HG03521 (cell line): ENCODE measurements around the gene ZBTB7C.

Experiments used
- ATAC-seq: cut with Tn5 transposase; IDR thresholded peaks from one replicate; pipeline ENCODE4 v1.9.1; 2021; ENCODE audit warnings: mild to moderate bottlenecking, moderate library complexity; ENCODE audit not compliant: unreplicated experiment

The ZBTB7C gene

DNA sequence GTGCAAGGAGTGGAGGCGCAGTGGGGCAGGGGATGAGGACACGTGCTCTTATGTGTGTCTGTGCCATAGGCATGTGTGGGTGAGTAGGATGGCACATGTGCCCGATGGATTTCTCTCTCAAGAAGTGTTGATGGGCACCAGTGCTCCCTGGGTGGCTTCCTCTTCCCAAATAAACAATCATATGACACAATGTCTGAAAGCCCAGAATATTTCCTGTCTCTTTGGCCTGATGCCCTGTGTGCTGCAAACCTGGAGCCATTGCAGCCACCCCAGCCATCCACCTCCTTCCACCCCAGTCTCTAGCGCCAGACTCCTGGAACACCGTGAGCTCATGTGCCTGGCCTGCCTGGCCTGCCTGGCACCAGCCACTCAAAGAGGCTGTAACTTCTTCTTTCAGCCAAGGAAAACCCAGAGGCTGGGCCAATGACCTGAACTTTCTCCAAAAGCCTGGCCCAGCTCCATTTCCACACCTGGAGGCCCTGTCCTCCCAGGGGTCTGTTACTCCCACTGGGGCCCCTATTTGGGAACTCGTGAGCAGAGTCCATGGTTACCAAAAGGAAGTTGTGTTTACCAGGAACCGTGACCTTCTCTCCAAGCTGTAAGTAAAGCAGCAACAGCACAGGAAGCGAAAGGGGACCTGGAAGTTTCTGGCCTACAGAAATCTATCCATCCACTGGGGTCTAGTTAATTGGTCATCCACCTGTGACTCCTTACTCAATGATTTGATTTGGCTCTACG, 9.5 kb upstream of the ZBTB7C start:
- ATAC-seq, result no peak

DNA sequence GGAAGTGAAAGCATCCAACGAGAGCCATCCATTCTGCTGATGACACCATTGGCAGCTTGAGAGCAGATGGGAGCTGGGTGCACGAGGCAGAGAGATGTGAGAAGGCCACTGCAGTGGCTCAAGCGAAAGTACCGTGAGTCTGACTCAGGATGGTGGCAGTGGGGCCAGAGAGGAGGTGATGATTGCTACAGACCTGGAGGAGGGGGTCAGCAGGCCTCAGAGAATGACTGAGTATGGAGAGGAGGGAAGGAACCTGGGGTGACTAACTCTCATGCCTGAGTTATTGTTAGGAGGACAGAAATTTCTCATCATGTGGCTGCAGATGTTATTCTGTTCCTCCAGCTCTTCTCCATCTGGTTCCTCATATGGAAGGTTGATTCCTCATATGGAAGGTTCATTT, 8.8 kb upstream of the ZBTB7C start:
- no peak for ATAC-seq

DNA sequence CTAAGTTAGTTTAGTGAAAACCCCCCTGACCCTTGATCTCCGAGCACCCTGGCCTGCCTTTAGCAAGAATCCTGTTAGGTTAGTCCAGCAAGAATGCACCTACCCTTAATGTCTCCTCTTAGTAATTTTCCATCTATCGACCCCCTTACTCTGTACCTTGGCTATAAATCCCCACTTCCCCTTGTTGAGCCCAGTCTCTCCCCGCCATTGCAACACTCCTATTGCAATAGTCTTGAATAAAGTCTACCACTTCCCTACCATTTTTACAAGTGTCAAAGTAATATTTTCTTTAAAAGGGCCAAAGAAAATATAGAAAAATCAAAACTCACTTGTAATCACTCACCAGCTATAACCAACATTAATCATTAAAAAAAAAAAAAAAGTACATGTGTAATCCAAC, 4.2 kb upstream of the ZBTB7C start:
- no peak for ATAC-seq

DNA sequence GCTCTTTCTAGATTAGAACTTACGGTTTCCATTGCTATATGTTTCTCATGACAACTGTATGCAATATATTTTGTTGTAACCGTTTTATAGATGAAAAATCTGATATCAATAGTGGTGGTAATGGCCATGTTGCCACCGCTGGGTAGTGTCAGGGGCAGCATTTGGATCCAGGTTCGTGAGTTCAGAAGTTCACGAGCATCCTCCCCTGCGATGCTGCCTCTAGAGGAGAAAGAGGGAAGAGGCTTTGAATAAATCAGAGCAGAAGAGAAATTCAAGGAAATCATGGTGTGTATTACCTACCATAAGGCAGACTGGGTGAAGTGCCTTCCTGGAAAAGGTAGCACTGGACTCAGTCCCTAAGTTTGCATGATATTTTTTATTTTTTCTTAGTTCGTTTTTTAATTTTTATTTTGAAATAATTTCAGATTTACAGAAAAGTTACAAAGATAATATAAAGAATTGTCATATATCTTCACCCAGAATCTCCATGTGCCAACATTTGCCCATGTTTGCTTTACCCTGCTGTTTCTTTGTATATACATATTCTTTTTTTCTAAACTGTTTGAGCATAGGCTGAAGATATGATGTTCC, 3.3 kb upstream of the ZBTB7C start:
- ATAC-seq, result no peak

DNA sequence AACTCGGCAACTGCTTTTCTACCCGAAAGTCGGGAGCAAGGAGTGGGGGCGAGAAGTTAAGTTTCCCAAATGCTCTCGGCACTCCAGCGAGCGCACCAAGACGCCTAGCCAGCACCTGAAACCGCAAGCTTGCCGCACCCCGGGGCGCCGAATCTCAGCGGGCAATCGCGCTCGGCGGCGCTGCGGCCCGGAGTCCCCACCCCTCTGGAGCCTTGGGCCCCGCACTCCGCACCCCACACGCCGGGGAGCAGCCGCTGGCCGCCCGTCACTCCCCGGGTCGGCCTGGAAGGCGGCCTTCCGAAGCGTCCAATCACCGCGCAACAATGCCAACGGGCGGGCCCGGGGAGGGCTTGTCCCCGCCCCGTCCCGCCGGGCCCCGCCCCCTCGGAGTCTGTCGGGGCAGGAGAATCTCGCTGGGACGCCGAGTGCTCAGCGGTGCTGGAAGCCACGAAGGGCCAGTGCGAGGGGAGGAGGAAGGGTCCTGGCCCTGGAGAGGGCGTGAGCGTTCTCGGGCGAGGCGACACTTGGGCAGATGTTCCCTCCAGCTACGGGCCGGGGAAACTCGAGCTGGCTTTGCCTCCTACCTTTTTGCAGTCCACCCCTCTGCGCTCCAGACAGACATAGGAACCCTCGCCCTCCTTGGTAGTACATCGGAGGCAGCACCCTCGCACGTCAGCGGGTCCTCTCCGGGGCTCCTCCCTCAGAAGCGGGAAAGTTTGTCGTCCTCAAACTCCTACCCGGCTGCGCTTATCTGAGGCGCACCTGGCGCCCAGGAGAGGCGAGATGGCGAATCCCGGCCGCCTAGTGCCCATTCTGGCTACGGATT, 1.1 kb upstream of the ZBTB7C start:
- peak; percentile 90 for ATAC-seq

DNA sequence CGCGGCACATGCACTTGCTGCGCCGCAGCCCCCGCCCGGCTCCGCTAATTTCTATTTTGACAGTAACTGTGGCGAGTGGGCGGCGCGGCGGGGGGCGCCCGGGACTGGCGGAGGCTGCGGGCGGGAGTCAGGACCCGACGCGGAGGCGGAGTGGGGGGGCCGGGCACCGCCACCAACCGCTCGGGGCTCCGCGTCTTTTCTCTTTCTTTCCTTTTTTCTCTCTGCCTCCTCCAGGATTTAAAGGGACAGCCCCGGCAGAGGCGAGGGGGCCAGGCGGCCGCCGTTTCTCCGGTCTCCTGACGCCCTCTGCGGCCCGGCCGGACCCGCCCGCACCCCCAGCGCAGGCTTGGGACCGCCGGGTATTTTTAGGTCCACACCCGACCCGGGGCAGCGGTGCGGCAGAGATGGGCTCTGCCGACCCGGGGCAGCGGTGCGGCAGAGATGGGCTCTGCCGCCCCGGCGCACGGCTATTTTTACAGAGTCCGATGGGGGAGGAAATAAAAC, 460 bp upstream of the ZBTB7C start:
- no peak for ATAC-seq

DNA sequence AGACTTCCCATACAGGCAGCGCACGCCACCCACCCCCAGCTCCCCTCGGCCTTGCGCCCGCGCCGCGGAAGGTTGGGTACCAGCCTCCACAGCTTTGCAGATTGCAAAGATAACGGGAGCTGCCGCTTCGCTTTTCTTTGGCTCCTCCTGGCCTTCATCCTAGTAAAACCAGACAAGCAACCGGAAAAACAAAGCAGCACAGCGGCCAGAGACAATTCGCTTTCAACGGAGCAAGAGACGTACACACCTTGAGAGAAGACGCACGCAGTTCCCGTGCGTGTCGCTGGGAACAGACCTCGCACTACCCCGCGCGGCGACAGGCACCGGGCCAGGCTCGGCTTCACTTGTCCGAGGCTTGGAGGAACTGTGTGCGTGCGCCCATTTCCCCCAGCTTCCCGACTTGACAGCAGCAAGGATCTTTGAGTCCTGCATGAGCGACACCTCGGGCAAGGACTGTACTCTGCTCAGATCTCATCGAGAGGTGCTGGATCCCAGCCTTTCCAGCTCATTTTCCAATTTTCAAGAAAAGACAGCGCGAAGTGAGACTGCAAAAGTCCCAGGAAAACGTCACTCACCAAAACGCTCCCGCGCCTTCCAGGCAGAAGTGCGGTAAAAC, 964 bp downstream of the ZBTB7C start:
- ATAC-seq, result no peak

DNA sequence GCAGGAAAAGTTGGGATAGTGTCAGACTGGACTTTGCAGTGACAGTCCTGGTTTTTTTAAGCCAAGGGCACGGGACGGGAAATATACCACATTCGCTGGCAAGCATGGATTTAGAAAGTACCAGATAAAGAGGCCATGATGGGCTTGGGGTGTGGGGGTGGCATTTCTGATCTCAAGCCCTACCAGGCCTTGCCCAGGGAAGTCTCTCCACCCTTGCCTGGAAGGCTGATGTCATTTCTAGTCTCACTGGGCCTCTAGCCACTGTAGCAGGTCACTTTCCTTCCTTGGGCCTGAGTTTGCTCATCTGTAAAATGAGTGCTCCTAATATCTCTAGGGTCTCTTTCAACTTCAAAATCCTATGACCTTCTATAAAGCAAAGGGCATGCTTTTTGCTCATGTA, 1.8 kb downstream of the ZBTB7C start:
- ATAC-seq, result no peak

DNA sequence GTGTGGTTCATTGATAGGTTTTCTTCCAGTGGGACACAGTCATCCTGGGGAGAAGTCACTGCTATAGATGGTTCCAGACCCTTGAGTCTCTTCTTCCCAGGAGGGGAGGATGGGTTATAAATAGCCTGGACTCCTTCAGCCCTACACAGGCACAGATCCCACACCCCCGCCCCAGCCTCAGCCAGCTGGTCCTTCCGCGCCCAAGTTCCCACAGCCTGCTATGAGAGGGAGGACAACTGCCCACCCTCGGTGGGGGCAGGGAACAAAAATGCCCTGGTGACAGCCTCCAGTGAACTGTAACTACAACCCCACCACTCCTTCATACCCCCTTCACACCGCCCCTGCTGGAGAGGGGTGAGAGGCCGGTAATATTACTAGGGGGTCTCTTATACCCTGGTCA, 3.2 kb downstream of the ZBTB7C start:
- ATAC-seq, result no peak

DNA sequence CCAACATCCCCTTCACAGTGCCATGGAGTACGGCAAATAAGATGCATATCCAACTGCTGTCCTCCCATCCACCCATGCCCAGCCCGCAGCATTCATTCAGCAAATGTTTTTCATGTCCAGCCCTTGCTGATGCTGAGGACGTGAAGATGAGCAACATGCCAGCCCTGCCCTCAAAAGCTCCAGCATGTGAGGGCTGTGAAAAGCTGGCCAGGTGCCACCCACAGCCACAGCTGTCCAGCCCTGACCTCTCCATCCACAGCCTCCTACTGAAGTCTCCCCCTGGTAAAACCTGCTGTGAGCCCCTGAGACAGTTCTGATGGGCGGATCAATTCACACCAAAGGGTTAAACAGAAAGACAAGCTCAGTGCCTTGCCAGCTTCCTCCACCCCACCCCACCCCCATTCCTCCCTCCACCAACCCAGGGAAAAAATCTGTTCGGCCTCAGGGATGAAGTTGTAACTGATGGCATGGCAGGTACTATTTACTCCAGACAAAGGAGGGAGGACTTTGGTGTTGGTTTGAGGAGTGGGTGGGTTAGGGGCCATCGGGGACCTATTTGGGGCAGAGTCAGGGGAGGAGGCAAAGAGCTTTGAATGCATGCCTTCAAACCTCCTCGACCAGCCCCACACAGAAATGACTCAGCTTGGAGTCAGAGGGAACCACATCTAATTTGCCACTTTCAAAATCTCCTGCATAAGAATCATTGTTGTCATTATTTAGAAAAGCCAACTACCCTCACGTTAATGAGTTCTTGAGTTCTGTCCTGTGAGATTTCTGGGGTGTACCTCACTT, 4.3 kb downstream of the ZBTB7C start:
- no peak for ATAC-seq

DNA sequence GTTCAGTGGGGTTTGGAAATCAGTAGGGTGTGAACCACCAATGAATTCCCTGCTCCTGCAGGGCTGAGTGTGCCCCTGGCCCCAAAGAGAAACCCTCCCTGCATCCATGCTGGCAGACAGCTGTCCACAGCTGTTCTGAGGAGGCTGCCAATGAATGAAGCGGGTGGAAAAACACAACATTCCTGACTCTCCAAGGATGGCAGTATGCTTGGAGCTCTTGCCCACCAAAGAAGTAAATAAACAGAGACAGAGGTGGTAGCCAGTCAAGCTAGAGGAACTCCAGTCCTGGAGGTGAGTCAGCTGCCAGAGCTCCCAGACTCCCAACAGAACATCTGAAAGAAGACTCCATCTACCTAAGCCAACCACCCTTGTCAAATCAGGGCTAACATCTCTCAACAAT, 6.2 kb downstream of the ZBTB7C start:
- ATAC-seq, result no peak

DNA sequence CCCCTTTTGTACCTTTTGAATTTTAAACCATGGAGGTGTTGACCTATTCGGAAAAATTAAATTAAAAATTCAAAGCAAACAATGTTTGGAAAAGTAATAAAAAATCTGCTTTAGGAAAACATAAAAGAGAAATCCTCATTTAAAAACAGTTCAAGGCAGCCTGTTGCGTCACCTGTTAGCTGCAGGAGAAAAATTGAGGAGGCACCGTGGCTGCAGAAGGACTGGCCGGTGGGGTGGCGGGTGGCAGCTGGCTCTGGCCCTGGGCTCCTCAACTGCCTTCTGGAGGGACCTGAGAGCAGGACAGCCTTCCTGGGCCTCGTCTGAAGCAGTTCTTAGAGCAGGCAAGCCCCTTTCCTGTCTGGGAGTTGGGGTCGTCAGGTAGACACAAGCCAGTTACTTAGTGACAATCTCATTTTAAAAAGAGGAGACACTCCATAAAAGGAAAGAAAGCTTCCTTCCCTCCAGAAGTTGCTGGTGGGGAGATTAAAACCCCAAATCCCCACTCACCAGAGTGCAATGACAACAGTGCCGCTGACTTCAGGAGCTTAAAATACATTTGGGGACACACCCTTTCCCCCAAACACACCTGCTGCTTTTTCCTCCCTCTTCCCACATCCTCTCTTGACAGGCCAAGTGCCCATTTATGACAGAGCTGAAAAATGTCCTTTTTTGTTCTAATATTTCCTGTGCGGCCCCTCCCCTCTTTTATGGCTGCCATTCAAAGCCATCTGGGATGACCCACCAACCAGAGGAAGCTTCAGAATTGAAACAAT, 9.7 kb downstream of the ZBTB7C start:
- no peak for ATAC-seq

DNA sequence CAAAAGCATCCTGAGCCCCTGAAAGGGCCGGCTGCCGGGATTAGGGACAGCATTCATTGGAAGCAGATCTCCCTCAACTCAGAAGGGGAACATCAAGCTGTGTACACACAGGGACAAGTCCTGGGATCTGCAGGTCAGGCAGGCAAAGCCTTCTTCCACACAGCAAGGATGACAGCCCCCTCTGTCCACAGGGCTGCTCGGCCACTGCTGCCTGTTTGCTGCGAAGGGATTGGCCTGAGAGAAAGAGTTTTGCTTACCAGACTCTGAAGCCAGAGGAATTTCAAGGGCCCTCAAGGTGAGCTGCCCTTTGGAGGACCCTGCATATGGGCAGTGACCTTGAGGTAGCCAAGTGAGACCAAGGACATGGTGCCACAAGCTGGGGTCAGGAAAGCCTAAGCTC, 11.1 kb downstream of the ZBTB7C start:
- no peak for ATAC-seq

DNA sequence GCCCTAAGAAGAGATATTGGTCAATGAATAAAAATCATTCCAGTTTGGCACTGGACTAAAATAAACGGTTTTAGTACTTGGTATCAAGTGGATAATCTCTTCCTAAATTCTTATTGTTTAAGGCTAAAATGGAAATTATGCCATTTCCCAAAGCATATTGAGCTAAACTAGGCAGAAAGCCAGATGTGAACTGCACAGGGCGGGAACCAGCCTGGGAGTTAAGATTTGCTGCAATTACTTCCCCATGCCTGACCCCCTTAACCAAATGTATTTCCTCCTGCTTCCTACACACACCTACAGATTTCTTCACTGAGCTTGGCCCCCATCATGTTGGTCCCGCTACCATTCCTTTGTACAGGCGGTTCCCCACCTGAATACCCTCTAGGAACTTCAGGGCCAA, 12.2 kb downstream of the ZBTB7C start:
- no peak for ATAC-seq

DNA sequence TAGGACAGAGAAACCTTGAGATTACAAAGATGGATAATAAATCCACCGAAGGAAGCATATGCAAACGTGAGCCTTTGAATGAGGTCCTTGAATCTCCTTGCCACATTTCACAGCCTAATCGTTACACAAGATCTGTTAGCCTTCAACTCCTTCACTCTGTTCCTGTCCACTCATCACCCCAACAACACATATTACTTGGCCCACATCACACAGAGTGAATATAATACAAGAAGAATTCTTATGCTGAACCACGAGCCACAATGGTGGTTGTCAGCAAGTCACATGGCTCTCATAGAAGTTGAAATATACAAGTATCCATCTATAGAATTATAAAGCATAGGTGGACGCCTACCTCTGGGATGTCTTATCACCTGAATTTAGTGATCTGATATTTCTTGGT, 12.6 kb downstream of the ZBTB7C start:
- ATAC-seq, result no peak

DNA sequence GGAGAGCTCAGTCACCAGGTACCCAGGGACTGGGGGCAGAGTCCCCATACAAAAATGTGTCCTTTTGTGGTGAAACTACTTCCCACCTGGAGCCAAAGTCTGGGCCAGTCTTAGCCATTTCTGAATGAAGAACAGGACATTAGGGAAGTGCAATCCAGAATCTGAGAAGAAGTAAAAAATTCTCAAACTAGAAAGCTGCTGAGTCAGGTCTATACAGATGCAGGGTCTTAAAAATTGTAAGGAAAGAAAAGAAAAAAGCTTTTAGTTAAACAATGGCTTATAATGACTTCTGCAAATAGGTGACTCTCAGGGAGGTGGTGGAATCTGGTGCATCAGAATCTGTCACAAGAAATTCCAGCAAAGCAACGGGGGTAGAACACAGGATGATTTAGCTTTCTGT, 13.5 kb downstream of the ZBTB7C start:
- no peak for ATAC-seq

DNA sequence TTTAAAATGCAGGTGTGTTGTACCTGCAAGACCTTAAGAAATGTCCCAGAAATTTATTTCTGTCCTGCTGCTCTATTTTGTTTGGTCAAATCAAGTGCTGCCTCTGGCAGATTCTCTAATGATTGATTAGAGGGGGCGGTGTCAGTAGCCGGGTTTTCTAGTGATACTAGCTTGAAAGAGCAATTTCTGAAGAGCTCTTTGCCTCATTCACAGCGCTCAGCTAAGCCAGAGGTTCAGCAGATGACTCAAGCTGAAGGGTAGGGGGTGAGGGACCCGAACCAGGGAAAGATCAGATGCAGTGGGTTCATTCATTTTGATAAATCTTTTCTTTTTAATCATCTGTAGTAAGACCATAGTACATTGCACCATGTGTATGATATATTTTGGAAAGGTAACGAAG, 15.0 kb downstream of the ZBTB7C start:
- no peak for ATAC-seq

DNA sequence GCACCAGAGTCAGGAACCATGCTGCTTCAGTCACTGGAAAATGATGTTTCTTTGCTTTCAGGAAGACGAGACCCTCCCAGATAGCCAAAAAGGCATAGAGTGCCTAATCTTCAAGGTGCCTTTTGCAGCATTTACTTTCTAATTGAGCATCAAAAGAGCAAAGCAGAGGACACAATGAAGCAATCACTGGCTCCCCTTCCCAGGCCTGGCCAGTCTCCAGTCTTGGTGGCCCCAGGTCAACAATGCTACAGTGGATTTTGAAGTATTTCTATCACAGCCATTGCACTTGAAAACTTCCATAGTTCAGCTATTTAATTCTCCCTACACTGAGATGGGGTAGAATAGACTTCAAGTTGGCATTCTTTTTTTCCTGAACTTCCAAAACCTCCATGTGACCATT, 15.4 kb downstream of the ZBTB7C start:
- no peak for ATAC-seq

DNA sequence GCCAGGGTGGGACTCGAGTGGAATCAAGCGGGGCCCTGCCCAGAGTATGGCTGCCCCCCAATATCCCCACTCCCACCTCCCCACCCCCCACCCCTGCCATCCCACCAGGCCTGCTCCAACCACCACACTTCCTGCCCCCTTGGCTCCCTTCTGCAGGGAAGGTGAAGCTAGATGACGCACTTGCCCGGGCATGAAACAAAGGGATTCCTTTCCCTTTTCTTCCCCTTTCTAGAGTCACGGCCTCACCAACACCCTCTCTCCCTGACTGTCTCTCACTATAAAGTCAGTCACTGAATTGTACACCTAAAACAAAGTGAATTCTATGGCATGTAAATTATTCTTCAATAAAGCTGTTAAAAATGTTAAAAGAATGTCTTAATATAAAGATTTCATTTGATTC, 16.0 kb downstream of the ZBTB7C start:
- ATAC-seq, result no peak

DNA sequence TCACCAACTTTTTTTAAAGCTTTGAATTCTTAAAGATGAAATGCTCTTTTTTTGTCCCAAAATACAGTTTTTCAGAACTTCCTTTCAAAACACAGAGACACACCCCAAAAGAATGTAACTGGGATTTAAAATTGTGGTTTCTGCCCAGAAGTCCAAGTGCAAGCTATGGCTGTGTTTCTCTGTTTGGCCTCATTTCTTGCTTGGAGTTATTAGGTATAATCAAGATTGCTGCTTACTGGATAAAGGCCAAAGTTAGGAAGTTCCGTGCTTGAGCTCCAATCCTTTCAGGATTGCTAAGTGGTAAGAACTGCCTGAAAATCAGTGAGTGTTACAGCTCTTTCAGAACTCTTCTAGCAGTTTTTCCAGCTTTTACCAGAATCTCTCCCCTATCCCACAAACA, 16.9 kb downstream of the ZBTB7C start:
- ATAC-seq, result no peak
